Panc1 (cell line): ENCODE results near the gene TANK. TPM values are rescaled to one million over a fixed set of nuclear protein-coding genes. Genes with fewer than 3 reads are reported as not detected.

Experiments used
- ATAC-seq: fragments of 200-7000 bp; cut with Tn5 transposase; 2 replicates; pipeline ENCODE4 v1.9.1; 2020; ENCODE audit warnings: mild to moderate bottlenecking, moderate library complexity
- BruUV-seq: library from RNA; stranded (reverse); fragments of 400-500 nt; replicated peaks from 2 replicates; lab custom pipeline; 2021; lab: Mats Ljungman, UMichigan
- CTCF ChIA-PET: fragments of 300-600 bp; sonication (Branson Sonifier 250); formaldehyde crosslinking; loops from one replicate; lab custom pipeline; 2022; ENCODE audit warnings: antibody characterized with exemption; lab: Charles Lee
- POLR2A ChIA-PET: fragments of 300-600 bp; sonication (Branson Sonifier 250); formaldehyde crosslinking; loops from one replicate; lab custom pipeline; 2022; ENCODE audit warnings: antibody characterized with exemption; lab: Charles Lee
- DNase-seq: peaks from one replicate; pipeline ENCODE4 v3.0.0-alpha.2; 2010; ENCODE audit warnings: low read depth, low spot score
- H3K27ac ChIP-seq: 2 replicates; pipeline ENCODE4 v1.5.1; 2011; ENCODE audit warnings: mild to moderate bottlenecking, low read length, inconsistent platforms
- H3K27me3 ChIP-seq: fragments of 200-500 bp; sonication (Bioruptor generic); 2 replicates; pipeline ENCODE4 v1.6.0; 2014; ENCODE audit warnings: low read length, inconsistent platforms; ENCODE audit not compliant: control insufficient read depth, insufficient read depth
- H3K36me3 ChIP-seq: fragments of 200-500 bp; sonication (Bioruptor generic); 2 replicates; pipeline ENCODE4 v1.5.1; 2014; ENCODE audit warnings: inconsistent platforms, mild to moderate bottlenecking, low read length, moderate library complexity; ENCODE audit not compliant: control insufficient read depth, insufficient read depth
- H3K4me1 ChIP-seq: 2 replicates; pipeline ENCODE4 v1.5.1; 2011; ENCODE audit warnings: inconsistent platforms, mild to moderate bottlenecking, low read length, moderate library complexity; ENCODE audit not compliant: control insufficient read depth, insufficient read depth
- H3K4me3 ChIP-seq, 2 experiments: 2 replicates each; pipeline ENCODE4 v1.5.1; 2011 to 2012; ENCODE audit warnings: low read depth in 2 of 2, low read length in 2 of 2, mild to moderate bottlenecking in 2 of 2, inconsistent platforms in 1 of 2, moderate library complexity in 1 of 2
- H3K9me3 ChIP-seq: fragments of 200-500 bp; sonication (Bioruptor generic); 2 replicates; pipeline ENCODE4 v1.5.1; 2014; ENCODE audit warnings: low read depth, mild to moderate bottlenecking, inconsistent platforms, low read length, moderate library complexity; ENCODE audit not compliant: control insufficient read depth, insufficient read depth
- POLR2AphosphoS5 ChIP-seq: IDR thresholded peaks from 2 replicates; pipeline ENCODE4 v1.6.1; 2012; ENCODE audit warnings: mild to moderate bottlenecking, low read depth, low read length, moderate library complexity
- SIN3A ChIP-seq: IDR thresholded peaks from 2 replicates; pipeline ENCODE4 v1.6.1; 2012; ENCODE audit warnings: low read depth, mild to moderate bottlenecking, low read length, moderate library complexity, borderline replicate concordance; ENCODE audit not compliant: insufficient read depth
- TCF7L2 ChIP-seq: IDR thresholded peaks from 2 replicates; pipeline ENCODE4 v1.6.1; 2011; ENCODE audit warnings: mild to moderate bottlenecking, low read depth, low read length, inconsistent platforms
- in situ Hi-C: cut with HindIII; loops from 2 replicates; pipeline ENCODE4 v1.10.0; 2016; ENCODE audit warnings: low sequenced_read_pairs, low pct_unique_long_range_greater_than_20kb
- intact Hi-C: fragments of 100-400 bp; cut with micrococcal nuclease; formaldehyde crosslinking; loops from one replicate; pipeline ENCODE4 v1.10.0; 2022; ENCODE audit not compliant: unreplicated experiment
- total RNA-seq: library from RNA; stranded (reverse); gene quantifications from one replicate; pipeline ENCODE4 v1.2.1, GENCODE V29; 2021; ENCODE audit not compliant: unreplicated experiment
- TF ChIP-seq, protein P1 (sequence below): fragments of 450-650 bp; IDR thresholded peaks from 2 replicates; pipeline ENCODE4 v1.5.1; 2017; ENCODE audit warnings: mild to moderate bottlenecking
- TF ChIP-seq, protein P2 (sequence below), 2 experiments: IDR thresholded peaks; 2 replicates each; pipeline ENCODE4 v1.6.1; 2011 to 2012; ENCODE audit warnings: low read depth in 2 of 2, control low read depth in 1 of 2, low read length in 1 of 2, mild to moderate bottlenecking in 1 of 2, moderate library complexity in 1 of 2; ENCODE audit not compliant: insufficient read depth in 1 of 2

The TANK gene
- total RNA-seq, 1 experiment from 2014 or later = 36.0 TPM

DNA sequence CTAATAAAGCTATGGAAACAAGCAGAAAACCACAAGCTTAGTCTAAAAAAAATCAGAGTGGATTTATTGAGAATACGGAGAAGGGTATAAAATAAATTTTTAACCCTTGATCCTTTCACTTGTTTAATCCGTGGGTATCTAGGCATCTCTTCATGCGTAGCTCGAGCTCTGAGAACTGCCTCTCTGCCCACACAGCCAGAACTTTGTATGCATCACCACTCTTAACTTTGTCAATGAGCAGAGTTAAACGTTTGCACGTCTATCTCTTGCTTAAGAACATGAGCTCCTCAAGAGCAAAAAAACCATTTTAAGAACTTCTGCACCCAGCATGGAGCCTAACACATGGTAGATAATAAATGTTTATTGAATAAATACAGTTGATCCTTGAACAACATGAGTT lies 26.9 kb upstream of the TANK start:
- DNase-seq (no peak), ATAC-seq (no peak)
- BruUV-seq = no TSS peak
- no peak overlapping the region for H3K27ac ChIP-seq
- CTCF ChIA-PET = interaction anchor here (0.6 kb wide), 2 partner anchors 13 to 69 kb away, joined by 4 to 5 read pairs; no protein-coding TSS in a partner anchor
- in situ Hi-C loops = no loop called here
- intact Hi-C loops = no loop called here
- TF ChIP-seq POLR2AphosphoS5 (no peak), SIN3A (no peak), TCF7L2 (no peak)
- TF ChIP-seq, protein P1, sequence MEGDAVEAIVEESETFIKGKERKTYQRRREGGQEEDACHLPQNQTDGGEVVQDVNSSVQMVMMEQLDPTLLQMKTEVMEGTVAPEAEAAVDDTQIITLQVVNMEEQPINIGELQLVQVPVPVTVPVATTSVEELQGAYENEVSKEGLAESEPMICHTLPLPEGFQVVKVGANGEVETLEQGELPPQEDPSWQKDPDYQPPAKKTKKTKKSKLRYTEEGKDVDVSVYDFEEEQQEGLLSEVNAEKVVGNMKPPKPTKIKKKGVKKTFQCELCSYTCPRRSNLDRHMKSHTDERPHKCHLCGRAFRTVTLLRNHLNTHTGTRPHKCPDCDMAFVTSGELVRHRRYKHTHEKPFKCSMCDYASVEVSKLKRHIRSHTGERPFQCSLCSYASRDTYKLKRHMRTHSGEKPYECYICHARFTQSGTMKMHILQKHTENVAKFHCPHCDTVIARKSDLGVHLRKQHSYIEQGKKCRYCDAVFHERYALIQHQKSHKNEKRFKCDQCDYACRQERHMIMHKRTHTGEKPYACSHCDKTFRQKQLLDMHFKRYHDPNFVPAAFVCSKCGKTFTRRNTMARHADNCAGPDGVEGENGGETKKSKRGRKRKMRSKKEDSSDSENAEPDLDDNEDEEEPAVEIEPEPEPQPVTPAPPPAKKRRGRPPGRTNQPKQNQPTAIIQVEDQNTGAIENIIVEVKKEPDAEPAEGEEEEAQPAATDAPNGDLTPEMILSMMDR = no peak
- TF ChIP-seq, protein P2, sequence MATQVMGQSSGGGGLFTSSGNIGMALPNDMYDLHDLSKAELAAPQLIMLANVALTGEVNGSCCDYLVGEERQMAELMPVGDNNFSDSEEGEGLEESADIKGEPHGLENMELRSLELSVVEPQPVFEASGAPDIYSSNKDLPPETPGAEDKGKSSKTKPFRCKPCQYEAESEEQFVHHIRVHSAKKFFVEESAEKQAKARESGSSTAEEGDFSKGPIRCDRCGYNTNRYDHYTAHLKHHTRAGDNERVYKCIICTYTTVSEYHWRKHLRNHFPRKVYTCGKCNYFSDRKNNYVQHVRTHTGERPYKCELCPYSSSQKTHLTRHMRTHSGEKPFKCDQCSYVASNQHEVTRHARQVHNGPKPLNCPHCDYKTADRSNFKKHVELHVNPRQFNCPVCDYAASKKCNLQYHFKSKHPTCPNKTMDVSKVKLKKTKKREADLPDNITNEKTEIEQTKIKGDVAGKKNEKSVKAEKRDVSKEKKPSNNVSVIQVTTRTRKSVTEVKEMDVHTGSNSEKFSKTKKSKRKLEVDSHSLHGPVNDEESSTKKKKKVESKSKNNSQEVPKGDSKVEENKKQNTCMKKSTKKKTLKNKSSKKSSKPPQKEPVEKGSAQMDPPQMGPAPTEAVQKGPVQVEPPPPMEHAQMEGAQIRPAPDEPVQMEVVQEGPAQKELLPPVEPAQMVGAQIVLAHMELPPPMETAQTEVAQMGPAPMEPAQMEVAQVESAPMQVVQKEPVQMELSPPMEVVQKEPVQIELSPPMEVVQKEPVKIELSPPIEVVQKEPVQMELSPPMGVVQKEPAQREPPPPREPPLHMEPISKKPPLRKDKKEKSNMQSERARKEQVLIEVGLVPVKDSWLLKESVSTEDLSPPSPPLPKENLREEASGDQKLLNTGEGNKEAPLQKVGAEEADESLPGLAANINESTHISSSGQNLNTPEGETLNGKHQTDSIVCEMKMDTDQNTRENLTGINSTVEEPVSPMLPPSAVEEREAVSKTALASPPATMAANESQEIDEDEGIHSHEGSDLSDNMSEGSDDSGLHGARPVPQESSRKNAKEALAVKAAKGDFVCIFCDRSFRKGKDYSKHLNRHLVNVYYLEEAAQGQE (IDR thresholded peaks at IDR 0.05; ENCODE audit: insufficient read depth in 1 of 2, low read depth in 2 of 2, low read length in 1 of 2) = no peak
- peaks cover 34% of the 10 kb centered on the region for H3K4me1 ChIP-seq
- H3K27me3 ChIP-seq = no peaks in the 10 kb centered on the region
- no peaks in the 10 kb centered on the region for H3K9me3 ChIP-seq
- POLR2A ChIA-PET = interaction anchor here (0.7 kb wide), 1 partner anchor 141 kb away, joined by 3 read pairs; no protein-coding TSS in a partner anchor
- H3K4me3 ChIP-seq = no peak overlapping the region
- H3K36me3 ChIP-seq = no peaks in the 10 kb centered on the region

DNA sequence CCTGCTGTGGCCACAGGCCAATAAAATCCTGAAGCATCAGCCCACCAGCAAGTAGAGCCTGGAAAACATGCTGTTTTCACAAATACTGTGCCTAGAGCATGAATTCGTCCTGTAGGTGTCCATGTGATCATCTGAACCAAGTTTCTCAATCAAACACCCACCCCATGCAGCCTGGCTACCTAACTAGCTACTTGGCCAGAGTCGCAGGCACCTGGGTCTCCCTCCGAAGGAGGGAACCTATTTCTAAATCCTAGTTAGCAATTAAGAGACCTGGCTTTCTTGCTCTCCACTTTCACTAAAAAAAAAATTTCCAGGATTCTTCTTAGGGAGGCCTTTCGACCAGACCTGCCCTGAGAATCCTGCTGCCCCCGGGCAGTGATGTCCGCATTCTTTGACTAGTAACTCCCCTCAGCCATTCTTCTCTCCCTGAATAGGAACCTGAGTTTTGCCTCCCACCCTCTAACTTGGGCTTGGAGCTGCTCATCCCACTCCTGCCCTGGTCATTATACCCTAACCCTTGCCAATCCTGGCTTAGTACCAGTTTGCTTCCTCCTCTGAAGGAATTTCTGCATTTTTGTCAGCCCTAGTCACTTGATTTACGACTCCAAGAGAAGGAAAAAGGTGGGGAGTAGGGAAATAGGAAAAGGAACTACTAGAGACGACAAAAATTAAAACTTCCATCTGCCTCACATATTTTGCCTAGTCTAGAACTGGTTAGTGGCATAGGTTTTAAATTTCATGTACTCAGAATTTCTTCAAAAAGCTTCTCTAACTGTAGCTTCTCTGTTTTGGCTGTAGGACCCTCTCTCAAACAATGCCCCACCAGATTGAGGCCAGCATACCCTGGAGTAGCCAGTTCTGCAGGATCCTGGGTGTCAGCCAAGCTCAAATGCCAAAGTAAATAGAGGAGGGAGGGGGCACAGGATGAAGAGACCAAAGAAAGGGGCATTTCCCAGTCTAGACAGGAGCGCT lies 25.4 kb upstream of the TANK start:
- ATAC-seq (peak; percentile 45), DNase-seq (no peak)
- intact Hi-C loops (no loop called here), in situ Hi-C loops (no loop called here)
- H3K9me3 ChIP-seq = no peaks in the 10 kb centered on the region
- peak overlapping the region; percentile 68 for H3K27ac ChIP-seq
- H3K4me3 ChIP-seq = peak overlapping the region in 1 of 2 experiments; percentile 33; a peak in 1 of 4 replicates
- H3K36me3 ChIP-seq = no peaks in the 10 kb centered on the region
- BruUV-seq = no TSS peak
- peaks cover 33% of the 10 kb centered on the region for H3K4me1 ChIP-seq
- no peaks in the 10 kb centered on the region for H3K27me3 ChIP-seq
- TF ChIP-seq POLR2AphosphoS5 = no peak
- TF ChIP-seq, protein P1 = no peak
- TF ChIP-seq SIN3A = no peak
- TF ChIP-seq, protein P2 (IDR thresholded peaks at IDR 0.05; ENCODE audit: insufficient read depth in 1 of 2, low read depth in 2 of 2, low read length in 1 of 2) = no peak
- TF ChIP-seq TCF7L2 = no peak
- CTCF ChIA-PET = no interaction called here
- POLR2A ChIA-PET = no interaction called here
